Tibial nerve (tissue), 4 donors: Measurements from ENCODE around the gene MAP4K4. TPM values are rescaled to one million over a fixed set of nuclear protein-coding genes. Genes with fewer than 3 reads are reported as not detected.

Experiments
- DNase-seq, 2 donors: peaks; one replicate each; pipeline ENCODE4 v3.0.0-alpha.2; 2019; ENCODE audit warnings: low spot score in 2 of 2
- H3K27ac ChIP-seq, 4 donors: fragments of 200-600 bp; sonication (generic) in 3 of 4; one replicate each; pipeline ENCODE4 v1.5.1; 2017 to 2019; ENCODE audit warnings: mild to moderate bottlenecking in 1 of 4
- H3K27me3 ChIP-seq, 2 donors: fragments of 200-600 bp; sonication (generic) in 1 of 2; one replicate each; pipeline versions ENCODE4 v1.5.1 to v1.6.0; 2017 to 2019
- H3K36me3 ChIP-seq, 3 donors: fragments of 200-600 bp; sonication (generic); one replicate each; pipeline ENCODE4 v1.5.1; 2018 to 2019
- H3K4me1 ChIP-seq, 4 donors: fragments of 200-600 bp; sonication (generic) in 3 of 4; one replicate each; pipeline ENCODE4 v1.5.1; 2017 to 2019
- H3K4me3 ChIP-seq, 4 donors: fragments of 200-600 bp; sonication (generic) in 3 of 4; one replicate each; pipeline ENCODE4 v1.5.1; 2017 to 2019; ENCODE audit warnings: mild to moderate bottlenecking in 1 of 4, moderate library complexity in 1 of 4
- H3K9me3 ChIP-seq, 4 donors: fragments of 200-600 bp; sonication (generic) in 3 of 4; one replicate each; pipeline ENCODE4 v1.5.1; 2017 to 2019
- CTCF ChIP-seq, 5 experiments: fragments of 200-600 bp in 3 of 5; fragments of 450-650 bp in 2 of 5; sonication (generic) in 3 of 5; IDR thresholded peaks; one replicate each; pipeline ENCODE4 v1.5.1; 2016 to 2019; ENCODE audit warnings: antibody characterized with exemption in 5 of 5, mild to moderate bottlenecking in 3 of 5, moderate library complexity in 2 of 5
- EP300 ChIP-seq, 2 donors: sonication (generic); formaldehyde crosslinking; IDR thresholded peaks; one replicate each; pipeline ENCODE4 v1.6.1; 2017; ENCODE audit warnings: antibody characterized with exemption in 2 of 2, mild to moderate bottlenecking in 1 of 2
- POLR2A ChIP-seq, 2 donors: fragments of 450-650 bp; IDR thresholded peaks; one replicate each; pipeline ENCODE4 v1.6.1; 2017; ENCODE audit warnings: antibody characterized with exemption in 2 of 2, mild to moderate bottlenecking in 2 of 2, moderate library complexity in 2 of 2
- WGBS, 2 donors: methylation state at CpG; one replicate each; pipeline ENCODE4 v1.1.5; 2018; 5-methylcytosine and 5-hydroxymethylcytosine counted together
- total RNA-seq, 4 donors: library from RNA; depleted of rRNA; stranded (reverse); fragments of >200 nt; gene quantifications; one replicate each; pipeline ENCODE4 v1.1.0, GENCODE V29; 2016

Gene MAP4K4
- total RNA-seq, 4 donors from 2014 or later, result 78.0 to 85.7 (median 84.4) TPM

DNA sequence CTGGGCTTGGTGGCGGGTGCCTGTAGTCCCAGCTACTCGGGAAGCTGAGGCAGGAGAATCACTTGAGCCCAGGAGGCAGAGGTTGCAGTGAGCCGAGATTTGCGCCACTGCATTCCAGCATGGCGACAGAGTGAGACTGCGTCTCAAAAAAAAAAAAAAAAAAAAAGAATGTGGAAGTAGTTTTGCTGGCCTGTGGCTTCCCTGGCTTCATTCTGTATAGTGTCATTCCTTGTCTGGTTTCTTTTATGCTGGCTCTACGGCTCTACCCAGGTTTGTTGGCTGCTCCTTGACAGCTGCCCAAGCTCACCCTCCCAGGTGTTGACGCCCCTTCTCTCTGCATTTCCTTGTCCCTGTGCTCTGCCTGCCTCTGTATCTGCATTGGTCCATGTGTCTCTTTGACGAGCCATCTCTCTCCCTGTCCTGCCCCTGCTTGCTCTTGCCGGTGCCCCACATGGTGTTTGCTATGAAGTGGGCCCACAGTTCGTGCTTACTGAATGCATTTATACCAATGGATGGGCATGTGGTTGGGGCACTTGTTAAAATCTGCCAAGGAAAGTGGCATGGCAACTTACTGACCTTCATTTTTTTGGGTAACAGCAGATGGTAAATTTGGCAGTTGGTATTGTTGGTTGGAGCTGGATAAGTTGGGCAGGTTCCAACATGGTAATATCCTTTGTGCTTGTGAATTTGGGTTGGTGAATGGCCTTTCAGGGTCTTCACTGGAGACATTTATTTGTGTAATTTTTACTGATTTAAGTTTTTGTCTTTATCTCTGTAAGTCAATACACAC is 113.9 kb downstream of the MAP4K4 start:
- no peak for DNase-seq
- H3K9me3 ChIP-seq, result no peaks in the 10 kb centered on the region
- no peaks in the 10 kb centered on the region for H3K36me3 ChIP-seq
- H3K4me1 ChIP-seq, result peaks cover 0 to 70% (median 17%) of the 10 kb centered on the region in 4 donors
- H3K27ac ChIP-seq, result no peak overlapping the region
- no peak overlapping the region for H3K4me3 ChIP-seq
- no peak for TF ChIP-seq CTCF (IDR thresholded peaks at IDR 0.05)
- WGBS, 2 donors, result 90 to 91% methylated on average over 11 of the region's 11 CpGs
- no peaks in the 10 kb centered on the region for H3K27me3 ChIP-seq

GRCh38 chr2:101812226-101812625 is 114.7 kb downstream of the MAP4K4 start:
- H3K27ac ChIP-seq, result no peak overlapping the region
- WGBS, 2 donors, result 89 to 92% methylated on average over 7 of the region's 7 CpGs
- H3K9me3 ChIP-seq, result no peaks in the 10 kb centered on the region
- no peaks in the 10 kb centered on the region for H3K36me3 ChIP-seq
- H3K27me3 ChIP-seq, result no peaks in the 10 kb centered on the region
- no peak for TF ChIP-seq CTCF (IDR thresholded peaks at IDR 0.05)
- TF ChIP-seq POLR2A (IDR thresholded peaks at IDR 0.05), result no peak
- no peak for TF ChIP-seq EP300 (IDR thresholded peaks at IDR 0.05)
- peaks cover 0 to 70% (median 15%) of the 10 kb centered on the region in 4 donors for H3K4me1 ChIP-seq
- H3K4me3 ChIP-seq, result no peak overlapping the region
- DNase-seq, result no peak

- 84 to 90% methylated on average over 2 of the region's 2 CpGs for WGBS, 2 donors
- Histone ChIP-seq H3K27ac (no peak overlapping the region), H3K9me3 (no peaks in the 10 kb centered on the region), H3K4me3 (no peak overlapping the region), H3K4me1 (peaks cover 0 to 69% (median 27%) of the 10 kb centered on the region in 4 donors), H3K36me3 (no peaks in the 10 kb centered on the region), H3K27me3 (no peaks in the 10 kb centered on the region)
- no peak for DNase-seq
- TF ChIP-seq EP300 (IDR thresholded peaks at IDR 0.05), result no peak
- TF ChIP-seq CTCF (IDR thresholded peaks at IDR 0.05), result no peak
- no peak for TF ChIP-seq POLR2A (IDR thresholded peaks at IDR 0.05)
Observed at GRCh38 chr2:101814752-101815151, 117.2 kb downstream of the MAP4K4 start.

GRCh38 chr2:101815154-101815553 is 117.6 kb downstream of the MAP4K4 start:
- Histone ChIP-seq H3K4me3 (no peak overlapping the region), H3K4me1 (peaks cover 0 to 68% (median 29%) of the 10 kb centered on the region in 4 donors), H3K36me3 (no peaks in the 10 kb centered on the region), H3K27ac (no peak overlapping the region), H3K9me3 (no peaks in the 10 kb centered on the region), H3K27me3 (no peaks in the 10 kb centered on the region)
- DNase-seq, result no peak
- TF ChIP-seq CTCF (IDR thresholded peaks at IDR 0.05) (no peak), EP300 (IDR thresholded peaks at IDR 0.05) (no peak), POLR2A (IDR thresholded peaks at IDR 0.05) (no peak)
- 89 to 94% methylated on average over 3 of the region's 3 CpGs for WGBS, 2 donors

DNA sequence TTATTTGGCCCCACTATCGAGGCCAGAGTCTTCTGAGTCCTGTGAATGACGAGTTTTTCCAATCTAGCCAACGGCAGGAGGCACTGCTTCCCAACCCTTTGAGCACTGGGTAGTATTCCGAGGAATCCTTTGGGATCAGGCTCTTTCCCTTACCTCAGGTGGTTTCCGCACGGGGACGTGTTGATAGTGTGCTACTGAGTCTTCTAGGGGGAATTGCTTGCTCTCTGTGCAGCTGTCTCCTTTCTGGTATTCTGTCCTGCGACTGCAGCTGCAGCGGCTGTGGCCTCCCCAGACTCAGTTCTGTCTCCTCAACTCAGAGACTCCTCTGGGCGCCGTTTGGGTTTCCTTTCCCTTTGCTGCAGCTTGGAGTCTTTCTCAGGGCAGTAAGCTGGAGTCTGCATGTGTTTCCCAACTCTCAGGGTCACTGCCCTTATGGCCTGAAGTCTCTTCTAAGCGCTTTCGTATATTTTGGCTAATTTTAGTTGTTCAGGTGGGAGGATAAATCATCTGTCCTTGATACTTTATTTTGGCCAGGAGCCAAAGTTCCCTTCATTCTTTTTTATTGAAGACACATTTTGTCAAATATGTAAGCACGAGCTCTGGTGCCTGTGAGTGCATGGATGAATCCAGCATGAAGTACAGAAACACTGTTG is 118.4 kb downstream of the MAP4K4 start:
- no peak for DNase-seq
- 57 to 58% methylated on average over 14 of the region's 14 CpGs for whole genome bisulfite sequencing, 2 donors
- Histone ChIP-seq H3K36me3 (no peaks in the 10 kb centered on the region), H3K9me3 (no peaks in the 10 kb centered on the region), H3K27ac (peak overlapping the region in 2 of 4 donors; percentile 6 to 13), H3K4me1 (peaks cover 0 to 73% (median 29%) of the 10 kb centered on the region in 4 donors), H3K4me3 (no peak overlapping the region), H3K27me3 (no peaks in the 10 kb centered on the region)
- TF ChIP-seq POLR2A (IDR thresholded peaks at IDR 0.05) (no peak), EP300 (IDR thresholded peaks at IDR 0.05) (peak in 1 of 2 donors; percentile 44)
